Smooth muscle cell (in vitro differentiated cells): Measurements from ENCODE around the gene CEP78. TPM values are rescaled to one million over a fixed set of nuclear protein-coding genes. Genes with fewer than 3 reads are reported as not detected.

Experiments used
- DNase-seq: peaks from one replicate; lab custom pipeline; 2025; ENCODE audit not compliant: unreplicated experiment; lab: John Stamatoyannopoulos, UW
- H2AFZ ChIP-seq: fragments of 200-600 bp; sonication (generic); 2 replicates; pipeline ENCODE4 v1.6.0; 2016; ENCODE audit warnings: antibody characterized with exemption, low read depth, mild to moderate bottlenecking
- H3F3A ChIP-seq: fragments of 200-600 bp; sonication (generic); 2 replicates; pipeline ENCODE4 v1.6.0; 2017; ENCODE audit warnings: antibody characterized with exemption, low read depth
- H3K27ac ChIP-seq: fragments of 200-600 bp; sonication (generic); 2 replicates; pipeline ENCODE4 v1.5.1; 2016; ENCODE audit warnings: low read depth, mild to moderate bottlenecking
- H3K27me3 ChIP-seq: fragments of 200-600 bp; sonication (generic); 2 replicates; pipeline ENCODE4 v1.6.1; 2016; ENCODE audit warnings: low read depth, mild to moderate bottlenecking
- H3K36me3 ChIP-seq: fragments of 200-600 bp; sonication (generic); 2 replicates; pipeline ENCODE4 v1.5.1; 2016; ENCODE audit warnings: low read depth
- H3K4me1 ChIP-seq: fragments of 200-600 bp; sonication (generic); 2 replicates; pipeline ENCODE4 v1.5.1; 2016; ENCODE audit warnings: low read depth
- H3K4me2 ChIP-seq: fragments of 200-600 bp; sonication (generic); 2 replicates; pipeline ENCODE4 v1.6.0; 2016; ENCODE audit warnings: mild to moderate bottlenecking
- H3K4me3 ChIP-seq: fragments of 200-600 bp; sonication (generic); 2 replicates; pipeline ENCODE4 v1.5.1; 2016; ENCODE audit warnings: mild to moderate bottlenecking
- H3K79me2 ChIP-seq: fragments of 200-600 bp; sonication (generic); 2 replicates; pipeline ENCODE4 v1.6.0; 2016; ENCODE audit warnings: low read depth, mild to moderate bottlenecking
- H3K9ac ChIP-seq: fragments of 200-600 bp; sonication (generic); 2 replicates; pipeline ENCODE4 v1.6.0; 2016; ENCODE audit warnings: low read depth
- H3K9me3 ChIP-seq: fragments of 200-600 bp; sonication (generic); replicated peaks from 2 replicates; pipeline ENCODE4 v1.5.1; 2016; ENCODE audit warnings: low read depth
- H4K20me1 ChIP-seq: fragments of 200-600 bp; sonication (generic); 2 replicates; pipeline ENCODE4 v1.6.0; 2016; ENCODE audit warnings: low read depth
- WGBS: methylation state at CpG from one replicate; pipeline ENCODE4 v1.1.7; 2016; ENCODE audit warnings: low lambda C conversion rate; 5-methylcytosine and 5-hydroxymethylcytosine counted together
- polyA plus RNA-seq: library from polyadenylated mRNA; unstranded; fragments of >200 nt; fragmentation: Nextera tagmentation; extraction: Ambion mirVana; gene quantifications from 2 replicates; pipeline ENCODE4 v1.2.1, GENCODE V29; 2016
- total RNA-seq: library from RNA; depleted of rRNA; stranded (reverse); fragments of >200 nt; gene quantifications from 2 replicates; pipeline ENCODE4 v1.2.3, GENCODE V29; 2014
- TF ChIP-seq, protein P1 (sequence below): fragments of 200-600 bp; sonication (generic); IDR thresholded peaks from 2 replicates; pipeline ENCODE4 v1.5.1; 2017; ENCODE audit warnings: borderline replicate concordance, mild to moderate bottlenecking, antibody characterized with exemption; ENCODE audit not compliant: insufficient read depth, poor library complexity, severe bottlenecking

Gene CEP78
- total and polyA plus RNA-seq, 2 experiments from 2014 or later: 8.2 to 25.4 TPM

DNA sequence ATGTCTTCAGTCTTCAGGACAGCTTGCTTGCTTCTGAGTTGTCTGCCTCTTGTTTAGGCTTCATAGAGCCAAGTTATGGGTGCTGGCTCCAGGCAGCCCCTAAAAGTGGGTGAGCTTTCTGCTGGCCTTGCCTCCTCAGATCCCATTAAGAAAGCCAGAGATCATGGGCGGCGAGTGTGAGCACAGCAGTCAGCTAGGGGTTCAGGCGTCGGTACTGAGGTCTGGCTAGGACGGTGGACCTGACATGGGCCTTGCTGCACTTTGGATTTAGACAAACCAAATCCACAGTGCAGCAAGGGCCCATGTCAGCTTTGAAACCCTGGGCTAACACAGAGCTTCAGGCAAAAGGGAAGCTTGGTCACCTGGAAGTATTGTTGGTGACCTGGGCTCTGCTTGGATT is 78.7 kb downstream of the CEP78 start:
- Histone ChIP-seq H3K9ac (no peak overlapping the region), H3K9me3 (no peaks in the 10 kb centered on the region), H2AFZ (no peak overlapping the region), H4K20me1 (peaks cover 30% of the 10 kb centered on the region), H3K4me2 (peak overlapping the region; percentile 13), H3K79me2 (peaks cover 8% of the 10 kb centered on the region), H3K36me3 (no peaks in the 10 kb centered on the region), H3F3A (no peaks in the 10 kb centered on the region), H3K27me3 (no peaks in the 10 kb centered on the region), H3K4me1 (no peaks in the 10 kb centered on the region), H3K4me3 (no peak overlapping the region), H3K27ac (no peak overlapping the region)
- WGBS: 94% methylated on average over 5 of the region's 5 CpGs
- no peak for DNase-seq
- TF ChIP-seq, protein P1, sequence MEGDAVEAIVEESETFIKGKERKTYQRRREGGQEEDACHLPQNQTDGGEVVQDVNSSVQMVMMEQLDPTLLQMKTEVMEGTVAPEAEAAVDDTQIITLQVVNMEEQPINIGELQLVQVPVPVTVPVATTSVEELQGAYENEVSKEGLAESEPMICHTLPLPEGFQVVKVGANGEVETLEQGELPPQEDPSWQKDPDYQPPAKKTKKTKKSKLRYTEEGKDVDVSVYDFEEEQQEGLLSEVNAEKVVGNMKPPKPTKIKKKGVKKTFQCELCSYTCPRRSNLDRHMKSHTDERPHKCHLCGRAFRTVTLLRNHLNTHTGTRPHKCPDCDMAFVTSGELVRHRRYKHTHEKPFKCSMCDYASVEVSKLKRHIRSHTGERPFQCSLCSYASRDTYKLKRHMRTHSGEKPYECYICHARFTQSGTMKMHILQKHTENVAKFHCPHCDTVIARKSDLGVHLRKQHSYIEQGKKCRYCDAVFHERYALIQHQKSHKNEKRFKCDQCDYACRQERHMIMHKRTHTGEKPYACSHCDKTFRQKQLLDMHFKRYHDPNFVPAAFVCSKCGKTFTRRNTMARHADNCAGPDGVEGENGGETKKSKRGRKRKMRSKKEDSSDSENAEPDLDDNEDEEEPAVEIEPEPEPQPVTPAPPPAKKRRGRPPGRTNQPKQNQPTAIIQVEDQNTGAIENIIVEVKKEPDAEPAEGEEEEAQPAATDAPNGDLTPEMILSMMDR: no peak

DNA sequence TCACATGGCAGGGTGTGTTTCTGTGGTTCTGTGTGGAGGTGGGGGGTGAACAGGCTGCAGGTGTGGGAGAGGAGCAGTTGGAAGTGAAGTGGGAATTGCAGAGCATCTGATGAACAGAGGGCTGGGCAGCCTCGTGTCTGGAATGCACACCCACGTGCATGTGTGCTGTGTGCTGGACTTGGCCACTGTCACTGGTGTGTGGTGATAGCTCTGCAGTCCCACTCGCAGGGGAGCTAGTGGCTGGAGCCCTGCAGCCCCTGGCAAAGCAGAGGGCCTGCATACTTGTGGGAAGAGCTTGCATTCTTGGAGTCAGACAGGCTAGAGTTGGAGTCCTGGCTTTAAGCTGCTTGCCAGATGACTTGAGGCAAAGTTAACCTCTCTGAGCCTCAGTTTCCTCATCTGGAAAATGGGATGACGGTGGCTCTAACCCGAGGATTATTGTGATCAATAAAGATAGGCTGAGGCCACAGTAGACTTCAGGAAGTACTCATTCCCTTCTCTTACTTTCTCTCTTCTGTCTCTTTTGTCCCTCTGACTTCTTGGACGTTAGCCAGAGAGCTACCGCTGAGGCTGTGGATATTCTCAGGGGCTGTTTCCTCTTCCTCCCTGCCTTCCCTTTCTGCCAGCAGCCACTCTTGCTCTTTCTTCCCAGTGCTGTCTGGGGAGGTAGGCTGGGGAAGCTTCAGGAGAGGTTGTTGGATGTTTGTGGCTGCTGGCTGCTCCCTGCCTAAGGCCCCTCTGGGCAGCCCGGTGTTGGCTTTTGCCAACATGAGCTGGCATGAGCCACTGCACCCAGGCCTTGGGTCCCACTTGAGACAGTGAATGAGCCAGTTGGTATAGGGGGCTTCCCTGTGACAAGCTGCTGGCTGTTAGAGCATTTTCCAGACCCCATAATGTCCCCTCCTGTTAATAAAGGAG is 79.3 kb downstream of the CEP78 start:
- TF ChIP-seq, protein P1: no peak
- no peak overlapping the region for H2AFZ ChIP-seq
- H4K20me1 ChIP-seq: peaks cover 30% of the 10 kb centered on the region
- WGBS: 47% methylated on average over 8 of the region's 8 CpGs
- H3K9me3 ChIP-seq: no peaks in the 10 kb centered on the region
- H3K27me3 ChIP-seq: no peaks in the 10 kb centered on the region
- no peak overlapping the region for H3K9ac ChIP-seq
- no peak overlapping the region for H3K27ac ChIP-seq
- peaks cover 5% of the 10 kb centered on the region for H3K79me2 ChIP-seq
- H3K4me2 ChIP-seq: peak overlapping the region; percentile 13
- no peak for DNase-seq
- H3K4me1 ChIP-seq: no peaks in the 10 kb centered on the region
- no peaks in the 10 kb centered on the region for H3K36me3 ChIP-seq
- no peaks in the 10 kb centered on the region for H3F3A ChIP-seq
- no peak overlapping the region for H3K4me3 ChIP-seq

DNA sequence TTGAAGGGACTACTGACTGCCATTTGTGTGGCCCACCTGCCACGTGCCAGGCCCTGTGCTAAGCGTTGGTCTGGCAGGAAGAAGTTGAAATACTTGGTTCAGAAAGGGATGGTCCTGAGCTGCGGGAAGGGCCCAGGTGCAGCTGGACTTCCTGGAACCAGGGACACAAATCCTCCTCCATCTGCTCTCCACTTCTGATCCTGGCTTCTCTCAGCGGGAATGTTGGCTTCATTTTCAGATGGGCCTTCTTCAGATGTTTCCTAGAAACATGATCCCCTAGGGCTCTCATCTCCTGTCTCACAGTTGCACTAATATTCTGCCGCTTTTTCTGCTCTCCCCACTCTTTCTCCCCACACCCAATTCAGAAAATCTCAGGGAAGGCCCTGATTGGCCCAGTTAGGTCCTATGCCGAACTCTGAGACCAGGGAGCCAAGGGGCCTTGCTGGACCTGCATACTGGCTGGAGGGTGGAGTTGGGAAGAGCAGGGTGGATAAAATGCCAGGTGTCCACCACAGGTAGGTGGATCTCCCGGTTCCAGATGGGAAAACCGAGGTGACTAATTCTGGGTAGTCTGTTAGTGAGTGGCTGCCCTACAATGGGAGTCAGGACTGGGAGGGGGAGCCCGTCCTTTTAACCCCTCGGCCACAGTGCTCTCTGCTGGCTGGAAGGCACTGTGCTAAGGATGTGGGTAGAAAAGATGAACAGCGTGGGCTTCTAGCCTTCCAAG is 80.5 kb downstream of the CEP78 start:
- H3K4me2 ChIP-seq: no peak overlapping the region
- TF ChIP-seq, protein P1: no peak
- peaks cover 27% of the 10 kb centered on the region for H4K20me1 ChIP-seq

More for the DNA sequence above, 80.5 kb downstream of the CEP78 start:
- Histone ChIP-seq H3K9ac (no peak overlapping the region), H3K9me3 (no peaks in the 10 kb centered on the region), H2AFZ (no peak overlapping the region), H3K27ac (no peak overlapping the region), H3K4me1 (no peaks in the 10 kb centered on the region), H3K27me3 (no peaks in the 10 kb centered on the region), H3K4me3 (no peak overlapping the region), H3F3A (no peaks in the 10 kb centered on the region), H3K36me3 (no peaks in the 10 kb centered on the region), H3K79me2 (peaks cover under 1% of the 10 kb centered on the region)
- no peak for DNase-seq
- 88% methylated on average over 11 of the region's 11 CpGs for WGBS
